Endometrium (tissue), 2 donors: ENCODE data around the gene PLSCR3.

Experiments
- FAIRE-seq: peaks from 2 replicates; lab custom pipeline; 2012; peaks lifted over from hg19 to GRCh38; lab: Jason Lieb, UNC
- donor health status: control.
- donor health status: control.

PLSCR3 gene

GRCh38 chr17:7347630-7348477, 46.5 kb downstream of the PLSCR3 start:
- no peak for FAIRE-seq

- FAIRE-seq = no peak
Observed at GRCh38 chr17:7346761-7347614, 47.3 kb downstream of the PLSCR3 start.

- FAIRE-seq = no peak
Observed at GRCh38 chr17:7343250-7343649, 51.1 kb downstream of the PLSCR3 start.

GRCh38 chr17:7341842-7342241, 52.5 kb downstream of the PLSCR3 start:
- no peak for FAIRE-seq

- FAIRE-seq = no peak
Observed at GRCh38 chr17:7340179-7340578, 54.1 kb downstream of the PLSCR3 start.
